Kidney epithelial cell (primary cell): Measurements from ENCODE around the gene ALDOA. TPM values are rescaled to one million over a fixed set of nuclear protein-coding genes. Genes with fewer than 3 reads are reported as not detected.

Source experiments
- DNase-seq: peaks from one replicate; pipeline ENCODE4 v3.0.0-alpha.2; 2010; ENCODE audit warnings: low read depth
- H3K27me3 ChIP-seq: 2 replicates; pipeline ENCODE4 v1.6.0; 2011; ENCODE audit warnings: low read length; ENCODE audit not compliant: control insufficient read depth, insufficient read depth
- H3K36me3 ChIP-seq: 2 replicates; pipeline ENCODE4 v1.5.1; 2011; ENCODE audit warnings: low read length; ENCODE audit not compliant: control insufficient read depth, insufficient read depth
- H3K4me3 ChIP-seq: 2 replicates; pipeline ENCODE4 v1.5.1; 2011; ENCODE audit warnings: low read depth, mild to moderate bottlenecking, control low read depth, low read length
- total RNA-seq: library from RNA; depleted of rRNA; stranded (reverse); fragments of >200 nt; gene quantifications from 2 replicates; pipeline ENCODE4 v1.2.3, GENCODE V29; 2015
- TF ChIP-seq, protein P1 (sequence below): IDR thresholded peaks from 2 replicates; pipeline ENCODE4 v1.5.1; 2011; ENCODE audit warnings: mild to moderate bottlenecking, moderate library complexity, low read length, control low read depth, inconsistent platforms; ENCODE audit not compliant: insufficient read depth, poor library complexity, severe bottlenecking

The ALDOA gene
- total RNA-seq, 1 donor from 2014 or later, result 826 TPM

DNA sequence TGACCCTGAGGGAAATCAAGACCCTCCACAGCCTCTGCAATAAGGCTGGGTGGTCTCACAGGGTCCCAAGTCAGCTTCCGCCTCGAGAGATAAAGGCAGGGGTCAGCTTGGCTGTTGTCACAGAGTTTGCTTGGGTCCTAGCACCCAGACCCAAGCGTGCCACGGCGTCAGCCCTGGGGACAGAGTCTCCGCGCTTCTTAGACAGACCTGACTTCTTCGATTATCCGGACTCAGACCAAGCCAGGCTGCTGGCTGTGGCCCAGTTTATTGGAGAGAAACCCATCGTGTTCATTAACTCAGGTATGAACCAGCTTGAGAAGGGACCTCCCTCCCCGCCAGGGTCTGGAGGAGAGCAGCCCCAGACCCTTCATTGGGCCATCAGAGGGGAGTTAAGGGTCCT, 42.0 kb upstream of the ALDOA start:
- peaks cover 27% of the 10 kb centered on the region for H3K27me3 ChIP-seq
- TF ChIP-seq, protein P1, sequence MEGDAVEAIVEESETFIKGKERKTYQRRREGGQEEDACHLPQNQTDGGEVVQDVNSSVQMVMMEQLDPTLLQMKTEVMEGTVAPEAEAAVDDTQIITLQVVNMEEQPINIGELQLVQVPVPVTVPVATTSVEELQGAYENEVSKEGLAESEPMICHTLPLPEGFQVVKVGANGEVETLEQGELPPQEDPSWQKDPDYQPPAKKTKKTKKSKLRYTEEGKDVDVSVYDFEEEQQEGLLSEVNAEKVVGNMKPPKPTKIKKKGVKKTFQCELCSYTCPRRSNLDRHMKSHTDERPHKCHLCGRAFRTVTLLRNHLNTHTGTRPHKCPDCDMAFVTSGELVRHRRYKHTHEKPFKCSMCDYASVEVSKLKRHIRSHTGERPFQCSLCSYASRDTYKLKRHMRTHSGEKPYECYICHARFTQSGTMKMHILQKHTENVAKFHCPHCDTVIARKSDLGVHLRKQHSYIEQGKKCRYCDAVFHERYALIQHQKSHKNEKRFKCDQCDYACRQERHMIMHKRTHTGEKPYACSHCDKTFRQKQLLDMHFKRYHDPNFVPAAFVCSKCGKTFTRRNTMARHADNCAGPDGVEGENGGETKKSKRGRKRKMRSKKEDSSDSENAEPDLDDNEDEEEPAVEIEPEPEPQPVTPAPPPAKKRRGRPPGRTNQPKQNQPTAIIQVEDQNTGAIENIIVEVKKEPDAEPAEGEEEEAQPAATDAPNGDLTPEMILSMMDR, result no peak

DNA sequence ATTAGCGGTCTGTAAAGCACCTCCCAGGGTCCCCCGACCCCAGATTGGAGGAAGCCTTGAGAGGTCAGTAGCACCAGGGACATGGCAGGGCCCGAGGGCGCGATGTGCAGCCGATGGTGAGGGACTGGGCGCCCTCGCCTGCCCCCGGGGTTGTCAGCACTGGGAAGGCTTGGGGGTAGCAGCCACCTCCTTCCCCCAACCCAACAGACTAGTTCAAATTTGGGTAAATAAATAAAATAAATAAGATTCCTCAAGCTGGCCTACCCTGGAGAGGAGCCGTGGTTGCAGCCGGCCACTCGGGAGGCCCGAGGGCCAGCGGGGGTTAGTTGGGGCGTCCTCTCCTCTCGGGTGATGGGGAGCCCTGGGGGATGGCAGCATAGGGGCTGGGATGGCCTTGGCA, 41.1 kb upstream of the ALDOA start:
- Histone ChIP-seq H3K27me3 (peaks cover 36% of the 10 kb centered on the region), H3K4me3 (no peak overlapping the region), H3K36me3 (no peaks in the 10 kb centered on the region)
- TF ChIP-seq, protein P1, result no peak
- DNase-seq, result no peak

More for the DNA sequence above, 42.0 kb upstream of the ALDOA start:
- DNase-seq, result no peak
- H3K36me3 ChIP-seq, result no peaks in the 10 kb centered on the region
- no peak overlapping the region for H3K4me3 ChIP-seq

DNA sequence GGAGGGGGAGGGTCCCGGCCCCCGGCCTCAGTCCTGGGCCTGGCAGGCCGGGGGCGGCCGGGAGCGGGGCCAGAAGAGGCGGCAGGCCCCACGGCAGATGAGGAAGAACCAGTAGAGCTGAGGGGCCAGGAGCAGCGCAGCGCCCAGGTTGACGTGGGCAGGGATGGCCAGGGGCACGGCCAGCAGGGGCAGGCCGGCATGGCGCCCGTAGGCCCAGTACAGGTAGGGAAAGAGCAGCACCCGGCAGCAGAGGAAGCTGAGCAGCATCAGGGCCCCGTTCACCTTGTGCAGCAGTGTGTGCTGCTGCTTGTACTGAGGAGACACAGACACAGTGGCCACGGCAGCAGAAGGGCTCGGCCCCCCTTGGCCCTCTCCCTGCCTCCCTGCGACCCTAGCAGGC, 40.4 kb upstream of the ALDOA start:
- DNase-seq, result no peak
- H3K27me3 ChIP-seq, result peaks cover 42% of the 10 kb centered on the region
- TF ChIP-seq, protein P1, result no peak
- no peak overlapping the region for H3K4me3 ChIP-seq
- no peaks in the 10 kb centered on the region for H3K36me3 ChIP-seq

GRCh38 chr16:30025574-30025973, 40.0 kb upstream of the ALDOA start:
- Histone ChIP-seq H3K36me3 (no peaks in the 10 kb centered on the region), H3K4me3 (no peak overlapping the region), H3K27me3 (peaks cover 47% of the 10 kb centered on the region)
- TF ChIP-seq, protein P1, result no peak
- no peak for DNase-seq

DNA sequence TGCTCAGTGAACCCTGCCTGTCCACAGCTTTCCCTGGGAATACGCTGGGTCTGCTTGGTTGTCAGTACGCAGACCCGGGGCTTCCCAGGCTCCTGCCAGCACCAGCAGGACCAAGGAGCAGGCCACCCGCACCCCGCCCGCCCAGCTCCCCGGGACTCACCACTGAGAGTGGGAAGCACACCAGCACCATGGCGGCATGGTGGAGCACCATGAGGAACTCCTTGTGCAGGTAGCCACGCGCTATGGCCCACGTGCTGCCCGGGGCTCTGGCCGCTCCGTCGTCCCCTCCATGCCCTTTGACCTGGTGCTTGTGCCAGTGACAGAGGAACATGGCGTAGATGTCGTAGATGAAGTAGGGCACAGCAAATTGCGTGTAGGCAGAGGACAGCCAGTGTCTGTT, 39.1 kb upstream of the ALDOA start:
- TF ChIP-seq, protein P1, result no peak
- H3K36me3 ChIP-seq, result no peaks in the 10 kb centered on the region
- peaks cover 55% of the 10 kb centered on the region for H3K27me3 ChIP-seq
- no peak for DNase-seq
- no peak overlapping the region for H3K4me3 ChIP-seq

DNA sequence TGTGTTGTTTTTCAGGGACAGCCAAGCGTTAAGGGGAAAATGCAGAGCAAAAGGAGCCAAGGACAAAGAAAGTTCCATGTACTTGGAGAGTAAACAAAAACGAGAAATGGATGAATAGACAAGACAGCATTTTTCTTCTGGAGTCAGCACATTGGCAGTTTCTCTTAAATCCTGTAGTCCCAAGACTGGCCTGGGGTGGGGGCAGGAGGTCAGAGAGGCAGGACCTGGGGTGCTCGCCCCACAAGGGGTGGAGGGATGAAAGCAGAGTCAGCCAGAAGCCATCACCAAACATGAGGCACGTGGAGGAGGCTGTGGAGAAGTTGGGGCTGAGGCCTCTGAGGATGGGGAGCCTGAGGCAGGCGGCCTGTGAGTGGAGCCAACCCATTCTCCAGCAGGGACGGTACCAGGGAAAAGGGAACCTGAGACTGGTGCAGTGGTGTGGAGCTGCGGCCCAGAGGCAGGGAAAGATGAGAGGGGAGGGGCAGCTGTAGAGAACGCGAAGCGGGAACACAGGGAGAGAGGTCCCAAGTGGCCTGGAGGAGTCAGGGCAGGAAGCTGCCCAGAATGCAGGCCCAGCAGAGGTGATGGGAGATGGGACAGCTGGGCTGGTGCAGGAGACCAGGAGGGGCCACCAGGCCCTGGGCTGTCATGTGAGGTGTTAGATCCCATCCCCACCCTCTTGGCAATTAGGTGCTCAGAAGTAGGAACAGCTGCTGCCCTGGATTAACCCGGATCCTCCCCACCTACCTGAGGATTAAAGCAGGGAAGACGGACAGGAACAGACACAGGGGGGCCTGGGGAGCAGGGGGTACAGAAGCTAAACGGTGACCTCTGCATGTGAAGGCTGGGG, 37.7 kb upstream of the ALDOA start:
- no peak overlapping the region for H3K4me3 ChIP-seq
- no peak for DNase-seq
- TF ChIP-seq, protein P1, result no peak
- peaks cover 62% of the 10 kb centered on the region for H3K27me3 ChIP-seq
- no peaks in the 10 kb centered on the region for H3K36me3 ChIP-seq
